WTC11 (cell line): ENCODE data around the gene CCDC107. TPM values are rescaled to one million over a fixed set of nuclear protein-coding genes. Genes with fewer than 3 reads are reported as not detected.

Experiments used
- ATAC-seq: fragments of 200-7000 bp; cut with Tn5 transposase; 2 replicates; pipeline ENCODE4 v1.10.0; 2021; ENCODE audit warnings: mild to moderate bottlenecking, moderate library complexity
- CTCF ChIA-PET: fragments of 300-600 bp; sonication (Branson Sonifier 250); formaldehyde crosslinking; loops from one replicate; lab custom pipeline; 2021; ENCODE audit warnings: antibody characterized with exemption; lab: Charles Lee
- POLR2A ChIA-PET: fragments of 350-600 bp; sonication (Branson Sonifier 250); formaldehyde crosslinking; loops from one replicate; lab custom pipeline; 2021; ENCODE audit warnings: antibody characterized with exemption; lab: Charles Lee
- DNase-seq: peaks from one replicate; pipeline ENCODE4 v3.0.0; 2021; ENCODE audit warnings: low spot score
- H3K27ac Mint-ChIP-seq: 2 replicates; pipeline ENCODE4 v1.8.0; 2021; ENCODE audit warnings: mixed read lengths
- H3K27me3 Mint-ChIP-seq: 2 replicates; pipeline ENCODE4 v1.8.0; 2021; ENCODE audit warnings: low read depth, mild to moderate bottlenecking, moderate library complexity, mixed read lengths
- H3K36me3 Mint-ChIP-seq: 2 replicates; pipeline ENCODE4 v1.8.0; 2021; ENCODE audit warnings: mixed read lengths
- H3K4me1 Mint-ChIP-seq: 2 replicates; pipeline ENCODE4 v1.8.0; 2022; ENCODE audit warnings: mixed read lengths
- H3K4me3 Mint-ChIP-seq: 2 replicates; pipeline ENCODE4 v1.8.0; 2021; ENCODE audit warnings: mild to moderate bottlenecking, moderate library complexity, mixed read lengths
- H3K9me3 Mint-ChIP-seq: 2 replicates; pipeline ENCODE4 v1.8.0; 2021; ENCODE audit warnings: mixed read lengths
- E2F4 ChIP-seq: sonication (generic); formaldehyde crosslinking; IDR thresholded peaks from 2 replicates; pipeline ENCODE4 v1.8.1; 2022; ENCODE audit warnings: low read depth, mild to moderate bottlenecking, moderate library complexity, missing genetic modification reagents, borderline replicate concordance
- ERG ChIP-seq: fragments of 250-450 bp; sonication (Bioruptor Pico); IDR thresholded peaks from 2 replicates; pipeline ENCODE4 v1.8.0; 2021; ENCODE audit warnings: mild to moderate bottlenecking
- FOXJ3 ChIP-seq: sonication (generic); formaldehyde crosslinking; IDR thresholded peaks from 2 replicates; pipeline ENCODE4 v1.9.0; 2021; ENCODE audit warnings: missing genetic modification reagents, mild to moderate bottlenecking, borderline replicate concordance
- IRF1 ChIP-seq: sonication (generic); formaldehyde crosslinking; IDR thresholded peaks from 2 replicates; pipeline ENCODE4 v1.8.0; 2023; ENCODE audit warnings: missing genetic modification reagents
- IRF2 ChIP-seq: sonication (generic); formaldehyde crosslinking; IDR thresholded peaks from 2 replicates; pipeline ENCODE4 v1.8.0; 2022; ENCODE audit warnings: low read depth, missing genetic modification reagents, borderline replicate concordance
- JAZF1 ChIP-seq: fragments of 250-450 bp; sonication (Bioruptor Pico); IDR thresholded peaks from 2 replicates; pipeline ENCODE4 v1.9.0; 2021; ENCODE audit warnings: moderate library complexity, mild to moderate bottlenecking, inconsistent platforms
- MYBL2 ChIP-seq: sonication (generic); formaldehyde crosslinking; IDR thresholded peaks from 2 replicates; pipeline ENCODE4 v1.8.1; 2023; ENCODE audit warnings: mild to moderate bottlenecking, moderate library complexity, missing genetic modification reagents
- NR1H2 ChIP-seq: sonication (generic); formaldehyde crosslinking; IDR thresholded peaks from 2 replicates; pipeline ENCODE4 v1.9.0; 2021; ENCODE audit warnings: mild to moderate bottlenecking, moderate library complexity, missing genetic modification reagents
- NR2C2 ChIP-seq: sonication (generic); formaldehyde crosslinking; IDR thresholded peaks from 2 replicates; pipeline ENCODE4 v1.8.0; 2022; ENCODE audit warnings: mild to moderate bottlenecking, missing genetic modification reagents
- RORB ChIP-seq: fragments of 250-450 bp; sonication (Bioruptor Pico); IDR thresholded peaks from 2 replicates; pipeline ENCODE4 v1.9.0; 2021; ENCODE audit warnings: mild to moderate bottlenecking
- SMAD3 ChIP-seq: sonication (generic); formaldehyde crosslinking; IDR thresholded peaks from 2 replicates; pipeline ENCODE4 v1.8.0; 2022; ENCODE audit warnings: missing genetic modification reagents, mild to moderate bottlenecking, borderline replicate concordance
- TCF7 ChIP-seq: sonication (generic); formaldehyde crosslinking; IDR thresholded peaks from 2 replicates; pipeline ENCODE4 v1.8.0; 2022; ENCODE audit warnings: mild to moderate bottlenecking, low read depth, missing genetic modification reagents, moderate library complexity
- TEAD1 ChIP-seq: sonication (generic); formaldehyde crosslinking; IDR thresholded peaks from 2 replicates; pipeline ENCODE4 v1.8.0; 2022; ENCODE audit warnings: mild to moderate bottlenecking, missing genetic modification reagents
- ZBTB21 ChIP-seq: sonication (generic); formaldehyde crosslinking; IDR thresholded peaks from 2 replicates; pipeline ENCODE4 v1.8.1; 2023; ENCODE audit warnings: mild to moderate bottlenecking, missing genetic modification reagents, borderline replicate concordance
- ZNF416 ChIP-seq: fragments of 250-450 bp; sonication (Bioruptor Pico); IDR thresholded peaks from 2 replicates; pipeline ENCODE4 v1.9.0; 2021; ENCODE audit warnings: mild to moderate bottlenecking, inconsistent platforms
- ZNF425 ChIP-seq: fragments of 250-450 bp; sonication (Bioruptor Pico); conservative IDR thresholded peaks from 2 replicates; pipeline ENCODE4 v1.9.0; 2021; ENCODE audit warnings: mild to moderate bottlenecking
- ZNF512 ChIP-seq: sonication (generic); formaldehyde crosslinking; IDR thresholded peaks from 2 replicates; pipeline ENCODE4 v1.8.1; 2022; ENCODE audit warnings: missing genetic modification reagents, borderline replicate concordance
- ZNF532 ChIP-seq: fragments of 250-450 bp; sonication (Bioruptor Pico); IDR thresholded peaks from 2 replicates; pipeline ENCODE4 v1.9.0; 2021; ENCODE audit warnings: mild to moderate bottlenecking, borderline replicate concordance
- total RNA-seq: library from RNA; stranded (reverse); gene quantifications from 3 replicates; pipeline ENCODE4 v1.2.3, GENCODE V29; 2021

The CCDC107 gene
- total RNA-seq, 1 experiment from 2014 or later: 10.8 TPM

GRCh38 chr9:35683323-35683722 lies 25.2 kb downstream of the CCDC107 start (continued):
- TF ChIP-seq E2F4 (CRISPR knock-in tag): no peak
- TF ChIP-seq FOXJ3 (CRISPR knock-in tag): no peak
- no peak for TF ChIP-seq ERG (CRISPR knock-in tag)
- no peak for TF ChIP-seq IRF2 (CRISPR knock-in tag)
- TF ChIP-seq TEAD1: no peak
- TF ChIP-seq NR2C2 (CRISPR knock-in tag): no peak

- ChIA-PET POLR2A (interaction anchor here (0.7 to 2.3 kb wide), 3 partner anchors 9 to 43 kb away, joined by 3 to 10 read pairs (median 3); no protein-coding TSS in a partner anchor), CTCF (no interaction called here)
- H3K36me3 Mint-ChIP-seq: peaks cover 41% of the 10 kb centered on the region
- H3K9me3 Mint-ChIP-seq: no peaks in the 10 kb centered on the region
- DNase-seq: no peak
- no peaks in the 10 kb centered on the region for H3K27me3 Mint-ChIP-seq
- H3K4me1 Mint-ChIP-seq: peaks cover 27% of the 10 kb centered on the region
- no peak overlapping the region for H3K27ac Mint-ChIP-seq
- ATAC-seq: no peak
- TF ChIP-seq RORB (no peak), ZNF416 (CRISPR knock-in tag) (no peak), JAZF1 (no peak), MYBL2 (no peak), IRF1 (no peak), TCF7 (CRISPR knock-in tag) (no peak), NR1H2 (CRISPR knock-in tag) (no peak), ZBTB21 (CRISPR knock-in tag) (no peak), ZNF512 (CRISPR knock-in tag) (no peak), ZNF532 (CRISPR knock-in tag) (no peak), ZNF425 (CRISPR knock-in tag) (no peak), SMAD3 (CRISPR knock-in tag) (no peak), FOXJ3 (CRISPR knock-in tag) (no peak)
- H3K4me3 Mint-ChIP-seq: no peak overlapping the region
Observed at GRCh38 chr9:35684921-35685320, 26.8 kb downstream of the CCDC107 start.
